Suppressor macrophage treated with lipopolysaccharide for 4 hours (primary cell): ENCODE results near the gene TPSG1.
"Not testable (repeated sequence)": the region's sequence is repeated elsewhere in the genome, so short reads cannot be mapped to it uniquely, and the experiment has no call there.

Source experiments
- DNase-seq: peaks from one replicate; pipeline ENCODE4 v3.0.0-alpha.2; 2020

The TPSG1 gene

DNA sequence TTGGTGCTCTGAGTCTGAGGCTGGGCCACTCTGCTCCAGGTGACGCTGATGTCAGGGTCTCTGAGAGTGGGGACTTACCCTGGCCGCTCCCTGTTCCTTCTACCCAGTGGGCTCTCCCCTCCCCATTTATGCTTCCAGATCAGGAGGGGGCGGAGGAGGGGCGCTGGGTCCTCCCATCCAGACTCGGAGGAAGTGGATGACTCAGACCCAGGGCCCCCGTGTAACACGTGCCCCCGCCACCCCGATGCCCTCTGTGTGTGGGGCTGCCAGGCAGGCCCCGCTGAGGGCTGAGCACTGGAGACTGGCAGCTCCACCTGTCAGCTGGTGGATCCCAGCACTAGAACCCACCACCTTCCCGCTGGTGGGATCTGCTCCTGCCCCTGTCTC is 5.0 kb upstream of the TPSG1 start, which contains the start of gene TPSB2:
TSS of gene TPSB2 (minus strand) at position 101 of the 387 bp plus-strand sequence. CDS start 233 bp downstream, outside the sequence.
- not testable (repeated sequence) for DNase-seq

DNA sequence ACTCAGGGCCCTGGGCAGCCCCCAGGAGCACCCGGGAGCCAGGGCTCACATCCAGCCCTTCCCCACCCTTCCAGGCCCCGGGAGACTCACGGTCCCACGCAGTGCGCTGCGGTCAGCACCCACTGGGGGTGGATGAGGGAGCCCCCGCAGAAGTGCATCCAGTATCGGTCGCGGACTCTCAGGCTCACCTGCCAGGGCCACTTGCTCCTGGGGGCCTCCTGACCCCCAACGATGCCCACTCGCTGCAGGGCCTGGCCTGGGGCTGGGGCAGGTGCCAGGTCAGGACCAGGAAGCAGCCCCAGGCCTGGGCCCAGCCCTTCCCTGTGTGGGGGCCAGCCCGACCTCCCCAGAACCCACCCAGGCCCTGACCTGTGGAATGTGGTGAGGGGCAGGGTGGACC is 4.4 kb upstream of the TPSG1 start:
- DNase-seq: not testable (repeated sequence)

DNA sequence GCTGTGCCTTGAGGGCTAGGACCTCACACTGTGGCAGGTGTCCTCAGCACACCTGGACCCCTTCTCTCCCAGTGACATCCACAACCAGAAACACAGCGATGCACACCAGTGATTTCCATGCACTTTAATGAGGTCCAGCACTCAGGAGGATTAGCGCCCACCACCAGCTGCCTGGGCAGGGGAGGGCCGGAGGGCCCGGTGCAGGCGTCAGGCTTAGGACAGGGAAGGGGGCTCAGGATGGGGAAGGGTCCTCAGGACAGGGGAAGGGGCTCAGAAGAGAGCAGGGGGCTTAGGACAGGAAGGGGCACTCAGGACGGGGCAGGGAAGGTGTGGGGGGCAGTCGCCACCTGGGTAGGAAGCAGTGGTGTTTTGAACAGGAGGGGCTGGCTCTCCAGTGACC is 3.2 kb upstream of the TPSG1 start:
- DNase-seq: not testable (repeated sequence)

DNA sequence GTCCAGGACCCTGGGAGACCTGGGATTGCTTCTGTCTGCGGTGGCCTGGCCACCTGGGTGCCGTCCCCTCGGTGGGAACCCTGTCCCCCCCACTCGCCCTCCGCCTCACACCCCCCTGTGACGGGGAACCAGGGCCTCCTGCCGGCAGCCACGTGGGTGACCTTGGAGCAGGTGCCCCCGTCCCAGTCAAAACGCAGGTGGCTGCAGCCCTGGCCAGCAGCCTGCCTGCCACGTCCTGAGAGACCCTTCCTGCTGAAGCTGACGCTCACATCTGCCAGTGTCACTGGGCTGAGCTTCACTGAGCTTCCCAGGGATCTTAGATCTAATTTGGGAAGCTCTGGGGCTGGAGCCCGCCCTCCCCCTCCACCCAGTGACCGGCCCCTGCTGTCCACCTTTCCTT is 1.6 kb upstream of the TPSG1 start:
- DNase-seq: not testable (repeated sequence)

DNA sequence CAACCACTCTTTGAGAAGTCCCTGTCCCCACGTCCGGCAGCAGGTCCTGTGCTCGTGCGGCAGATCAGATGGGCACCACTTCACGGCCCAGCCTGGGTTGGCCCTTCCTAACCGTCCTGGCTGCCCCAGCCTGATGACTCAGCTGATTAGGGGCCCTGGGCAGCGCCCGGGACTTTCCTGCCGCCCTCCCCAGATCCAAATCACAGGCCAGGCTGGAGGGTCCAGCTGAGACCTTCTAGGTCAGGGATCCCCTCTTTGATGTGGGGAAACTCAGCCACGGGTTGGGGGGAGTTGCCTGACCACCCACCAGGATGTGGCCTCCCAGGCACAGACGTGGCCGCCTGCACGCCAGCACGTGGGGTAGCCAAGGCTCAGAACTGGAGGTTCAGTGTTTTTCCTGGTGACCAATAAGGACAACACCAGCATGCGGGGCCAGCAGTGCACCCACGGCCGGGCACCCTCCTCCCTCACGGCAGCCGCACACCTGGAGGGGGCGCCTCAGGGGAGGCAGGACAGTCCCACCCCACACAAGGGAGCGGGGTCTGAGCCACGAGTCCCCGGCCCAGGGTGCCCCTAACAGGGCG is 752 bp upstream of the TPSG1 start:
- DNase-seq: not testable (repeated sequence)

DNA sequence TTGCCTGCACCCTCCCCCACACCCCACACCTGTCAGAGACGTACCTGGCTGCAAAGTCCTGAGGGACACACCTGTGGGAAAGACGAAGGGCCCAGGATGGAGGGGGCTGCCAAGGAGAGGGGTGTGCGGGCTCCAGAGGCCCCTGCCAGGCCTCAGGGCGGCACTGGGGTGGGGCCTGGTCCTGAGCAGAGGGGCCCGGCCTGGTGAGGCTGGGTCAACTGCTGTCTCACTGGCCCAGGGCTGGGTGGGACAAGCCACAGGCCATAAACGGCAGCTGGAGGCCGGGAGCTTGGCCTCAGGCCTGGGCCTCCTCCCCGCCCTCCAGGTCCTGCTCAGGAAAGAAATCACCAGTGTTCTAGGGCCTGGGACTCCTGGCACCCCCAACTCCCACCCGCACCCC is 510 bp downstream of the TPSG1 start:
- no peak for DNase-seq

DNA sequence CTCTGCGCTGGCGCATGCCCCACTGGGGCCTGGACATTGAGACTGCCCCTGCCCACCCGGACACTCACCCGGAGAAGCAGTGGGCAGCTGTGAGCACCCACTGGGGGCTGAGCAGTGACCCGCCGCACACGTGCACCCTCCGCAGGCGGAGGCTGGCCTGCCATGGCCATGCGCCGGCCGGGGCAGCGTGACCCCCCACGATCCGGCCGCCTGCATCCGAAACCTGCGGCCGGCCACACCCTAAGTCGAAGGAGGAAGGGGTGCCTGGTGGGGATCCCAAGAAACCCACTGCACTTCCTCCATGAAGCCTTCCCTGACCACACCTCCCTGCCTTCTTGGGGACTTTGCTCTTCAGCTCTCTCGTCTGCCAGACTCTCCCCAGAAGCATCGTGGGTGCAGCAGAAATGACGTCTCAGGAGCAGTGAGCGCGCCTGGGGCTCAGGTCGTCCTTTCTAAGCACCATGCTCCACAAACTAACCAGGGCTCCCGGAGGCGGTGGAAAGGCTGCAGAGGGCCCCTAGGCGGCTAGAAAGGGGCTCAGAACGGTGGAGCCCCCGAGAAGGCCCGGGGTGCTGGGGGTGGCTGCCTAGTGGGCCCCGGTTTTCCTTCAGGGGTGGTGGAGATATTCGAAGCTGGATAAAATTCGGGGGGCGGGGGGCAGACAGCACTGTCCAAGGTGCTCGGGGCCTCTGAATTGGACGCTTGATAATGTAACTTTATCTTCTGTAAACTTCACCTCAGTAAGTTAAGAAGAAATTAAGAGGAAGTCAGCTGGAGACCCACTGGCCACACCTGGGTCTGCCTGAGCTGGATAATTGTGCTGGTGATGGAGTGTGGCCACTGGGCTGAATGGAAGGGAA is 1.5 kb downstream of the TPSG1 start:
- DNase-seq: no peak

DNA sequence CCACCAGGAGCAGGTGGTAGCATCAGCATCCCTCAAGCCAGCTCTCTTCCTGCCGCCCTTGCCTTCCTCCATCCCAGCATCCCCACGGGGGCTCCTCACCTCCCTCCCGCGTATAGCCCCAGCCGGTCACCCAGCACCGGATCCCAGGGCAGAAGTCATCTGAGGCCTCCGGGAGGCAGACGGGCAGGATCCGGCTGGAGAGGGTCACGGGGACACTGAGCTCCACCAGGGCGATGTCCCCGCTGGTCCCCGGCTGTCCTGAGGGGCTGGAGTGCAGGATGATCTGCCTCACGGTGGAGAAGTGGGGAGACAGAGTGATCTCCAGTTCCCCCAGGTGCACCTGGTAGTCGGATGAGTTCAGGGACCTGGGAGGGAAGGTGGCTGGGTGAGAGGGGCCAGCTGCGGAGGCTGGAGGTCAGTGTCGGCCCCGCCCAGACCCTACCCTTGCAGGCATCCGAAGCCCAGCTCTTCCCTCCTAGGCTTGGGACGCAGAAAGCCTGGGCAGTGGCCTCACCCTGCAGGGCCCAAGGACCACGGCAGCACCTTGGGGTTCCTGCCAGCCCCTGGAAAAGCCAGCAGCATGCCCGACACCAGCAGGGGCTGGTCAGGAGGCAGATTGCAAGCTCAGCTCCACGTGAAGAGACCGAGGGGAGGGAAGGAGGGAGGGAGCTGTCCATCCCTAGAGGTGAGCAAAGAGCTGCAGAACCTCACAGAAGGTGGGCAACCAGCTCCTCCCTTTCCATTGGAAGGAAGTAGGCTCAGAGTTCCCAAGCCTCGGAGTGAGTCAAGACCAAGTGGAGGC is 2.3 kb downstream of the TPSG1 start:
- DNase-seq: no peak

DNA sequence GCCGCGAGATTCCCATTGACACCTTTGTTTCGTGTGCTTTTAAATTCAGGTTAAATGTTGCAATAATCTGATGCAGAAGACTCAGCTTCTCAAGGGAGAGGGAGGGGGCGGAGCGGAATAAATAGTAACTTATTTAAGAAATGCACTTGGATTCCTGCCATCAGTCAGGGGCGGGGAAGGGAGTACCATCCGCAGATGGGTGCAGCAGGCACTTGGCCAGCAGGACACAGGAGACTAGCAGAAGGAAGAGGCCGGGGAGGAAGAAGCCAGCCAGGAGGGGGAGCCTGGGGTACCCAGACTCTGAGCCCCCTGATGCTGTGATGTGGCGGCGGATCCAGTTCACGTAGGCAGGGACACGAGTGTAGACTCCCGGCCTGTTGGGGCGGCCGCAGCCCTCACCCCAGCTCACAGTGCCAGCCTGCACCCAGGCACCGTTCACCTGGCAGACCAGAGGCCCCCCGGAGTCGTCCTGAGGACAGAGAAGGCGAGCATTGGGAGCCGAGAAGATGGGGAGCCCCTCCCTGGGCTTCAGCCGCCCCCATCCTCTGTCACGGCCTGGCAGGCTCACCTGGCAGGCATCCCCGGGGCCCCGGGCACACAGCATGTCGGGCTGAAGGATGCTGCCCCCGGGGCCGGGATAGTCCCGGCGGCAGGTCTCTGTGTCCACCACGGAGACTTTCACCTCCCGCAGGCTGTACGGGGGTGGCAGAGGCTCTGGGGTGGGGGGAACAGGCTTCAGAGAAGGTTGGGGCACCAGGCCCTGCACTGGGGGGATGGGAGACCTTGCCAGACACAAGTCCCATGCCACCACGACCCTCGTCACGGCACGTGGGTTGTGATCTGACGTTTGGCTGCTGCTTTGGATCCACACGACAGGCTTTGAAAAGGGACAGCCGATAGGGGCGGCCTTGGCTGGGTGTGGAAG is 3.2 kb downstream of the TPSG1 start:
- DNase-seq: no peak

DNA sequence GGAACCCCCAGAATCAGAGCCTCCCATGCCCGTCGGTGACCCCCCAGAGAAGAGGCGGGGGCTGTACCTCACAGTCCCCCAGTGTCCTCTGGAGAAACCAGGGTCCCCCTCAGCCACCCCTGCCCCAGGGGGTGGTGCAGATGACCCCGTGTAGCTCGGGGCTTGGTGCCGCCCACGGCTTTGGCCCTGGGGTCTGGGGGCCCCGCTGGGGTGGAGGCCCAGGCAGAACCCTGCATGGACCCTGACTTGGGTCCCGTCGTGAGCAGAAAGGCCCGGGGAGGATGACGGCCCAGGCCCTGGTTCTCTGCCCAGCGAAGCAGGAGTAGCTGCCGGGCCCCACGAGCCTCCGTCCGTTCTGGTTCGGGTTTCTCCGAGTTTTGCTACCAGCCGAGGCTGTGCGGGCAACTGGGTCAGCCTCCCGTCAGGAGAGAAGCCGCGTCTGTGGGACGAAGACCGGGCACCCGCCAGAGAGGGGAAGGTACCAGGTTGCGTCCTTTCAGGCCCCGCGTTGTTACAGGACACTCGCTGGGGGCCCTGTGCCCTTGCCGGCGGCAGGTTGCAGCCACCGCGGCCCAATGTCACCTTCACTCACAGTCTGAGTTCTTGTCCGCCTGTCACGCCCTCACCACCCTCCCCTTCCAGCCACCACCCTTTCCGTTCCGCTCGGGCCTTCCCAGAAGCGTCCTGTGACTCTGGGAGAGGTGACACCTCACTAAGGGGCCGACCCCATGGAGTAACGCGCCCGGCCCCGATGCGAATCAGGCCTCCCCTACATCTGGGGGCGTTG is 4.0 kb downstream of the TPSG1 start:
- no peak for DNase-seq

DNA sequence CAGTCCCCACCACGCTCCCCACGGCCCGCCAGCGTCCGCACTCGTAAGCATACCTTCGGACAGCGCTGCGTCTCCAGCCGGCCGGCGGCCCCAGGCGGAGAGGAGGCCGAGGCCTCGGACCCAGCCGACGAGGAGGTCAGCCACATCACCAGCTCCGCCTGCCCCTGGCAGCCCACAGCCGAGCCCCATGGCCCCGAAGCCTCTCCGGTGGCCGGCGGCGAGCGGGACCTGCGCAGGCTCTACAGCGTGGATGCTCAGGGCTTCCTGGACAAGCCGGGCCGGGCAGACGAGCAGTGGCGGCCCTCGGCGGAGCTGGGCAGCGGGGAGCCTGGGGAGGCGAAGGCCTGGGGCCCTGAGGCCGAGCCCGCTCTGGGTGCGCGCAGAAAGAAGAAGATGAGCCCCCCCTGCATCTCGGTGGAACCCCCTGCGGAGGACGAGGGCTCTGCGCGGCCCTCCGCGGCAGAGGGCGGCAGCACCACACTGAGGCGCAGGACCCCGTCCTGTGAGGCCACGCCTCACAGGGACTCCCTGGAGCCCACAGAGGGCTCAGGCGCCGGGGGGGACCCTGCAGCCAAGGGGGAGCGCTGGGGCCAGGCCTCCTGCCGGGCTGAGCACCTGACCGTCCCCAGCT is 4.9 kb downstream of the TPSG1 start:
- DNase-seq: no peak

DNA sequence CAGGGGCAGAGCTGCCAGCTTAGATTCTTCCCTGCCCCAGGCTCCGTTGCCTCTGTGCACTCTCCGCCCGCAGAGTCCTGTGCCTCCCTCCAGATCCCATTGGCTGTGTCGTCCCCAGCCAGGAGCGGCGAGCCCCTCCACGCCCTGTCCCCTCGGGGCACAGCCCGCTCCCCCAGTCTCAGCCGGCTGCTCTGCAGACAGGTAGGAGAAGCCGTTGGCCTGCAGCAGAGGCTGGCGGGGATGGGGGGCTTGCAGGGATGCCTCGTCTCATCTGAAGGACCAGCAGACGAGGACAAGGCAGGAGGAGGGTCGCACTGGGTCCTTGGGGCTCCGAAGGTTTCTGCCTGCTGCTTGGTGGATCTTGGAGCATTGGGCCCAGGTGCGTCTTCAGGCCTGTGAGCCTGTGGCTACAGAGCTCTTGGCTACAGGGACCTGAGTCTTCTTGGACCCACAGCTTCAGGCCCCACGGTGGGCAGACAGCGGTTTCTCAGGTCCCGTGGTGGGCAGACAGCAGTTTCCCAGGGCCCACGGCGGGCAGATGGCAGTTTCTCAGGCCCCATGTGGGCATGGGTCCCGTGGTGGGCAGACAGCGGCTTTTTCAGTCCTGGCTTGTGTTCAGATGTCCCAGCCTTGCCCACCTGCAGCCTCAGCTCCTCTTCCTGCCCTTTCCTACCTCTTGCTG is 6.0 kb downstream of the TPSG1 start:
- no peak for DNase-seq

DNA sequence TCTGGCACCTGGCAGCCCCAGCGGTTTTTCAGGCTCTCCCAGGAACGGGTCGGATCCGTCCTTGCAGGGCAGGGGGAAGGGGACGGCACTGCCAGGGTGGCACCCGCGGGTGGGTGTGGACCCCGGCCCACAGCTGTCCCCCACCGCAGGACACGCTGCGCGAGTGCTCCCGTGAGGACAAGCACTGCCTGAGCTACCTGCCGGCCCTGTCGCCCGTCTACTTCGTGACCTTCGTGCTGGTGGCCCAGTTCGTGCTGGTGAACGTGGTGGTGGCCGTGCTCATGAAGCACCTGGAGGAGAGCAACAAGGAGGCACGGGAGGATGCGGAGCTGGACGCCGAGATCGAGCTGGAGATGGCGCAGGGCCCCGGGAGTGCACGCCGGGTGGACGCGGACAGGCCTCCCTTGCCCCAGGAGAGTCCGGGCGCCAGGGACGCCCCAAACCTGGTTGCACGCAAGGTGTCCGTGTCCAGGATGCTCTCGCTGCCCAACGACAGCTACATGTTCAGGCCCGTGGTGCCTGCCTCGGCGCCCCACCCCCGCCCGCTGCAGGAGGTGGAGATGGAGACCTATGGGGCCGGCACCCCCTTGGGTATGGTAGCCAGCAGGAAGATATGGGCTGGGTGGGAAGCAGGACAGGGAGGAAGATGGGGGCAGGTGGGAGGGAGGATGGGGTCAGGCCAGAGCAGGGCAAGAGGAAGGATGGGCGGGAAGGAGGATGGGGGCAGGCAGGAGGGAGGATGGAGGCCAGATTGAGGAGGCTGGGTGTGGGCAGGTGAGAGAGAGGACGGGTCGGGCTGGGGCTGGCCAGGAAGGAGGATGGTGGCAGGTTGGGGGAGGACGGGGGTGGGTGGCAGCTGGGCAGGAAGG is 6.8 kb downstream of the TPSG1 start:
- no peak for DNase-seq

DNA sequence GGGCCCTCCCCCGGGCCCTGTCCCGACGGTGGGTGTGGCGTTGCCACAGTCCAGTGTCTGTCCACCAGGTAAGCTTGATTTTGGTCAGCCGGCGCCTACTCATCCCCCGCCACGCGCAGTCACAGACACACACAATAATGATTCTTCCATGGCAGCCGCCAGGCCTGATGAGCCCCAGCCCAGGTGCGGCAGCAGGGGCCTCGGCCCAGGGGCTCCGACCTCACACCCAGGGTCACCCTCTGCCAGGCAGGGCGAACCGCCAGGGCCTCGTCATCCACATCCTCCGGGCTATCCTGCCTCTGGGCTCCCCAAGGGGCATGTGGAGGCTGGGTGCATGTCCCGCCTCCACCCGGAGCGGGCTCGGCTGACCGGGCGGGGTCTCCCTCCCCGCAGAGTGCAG is 7.5 kb downstream of the TPSG1 start:
- DNase-seq: no peak

DNA sequence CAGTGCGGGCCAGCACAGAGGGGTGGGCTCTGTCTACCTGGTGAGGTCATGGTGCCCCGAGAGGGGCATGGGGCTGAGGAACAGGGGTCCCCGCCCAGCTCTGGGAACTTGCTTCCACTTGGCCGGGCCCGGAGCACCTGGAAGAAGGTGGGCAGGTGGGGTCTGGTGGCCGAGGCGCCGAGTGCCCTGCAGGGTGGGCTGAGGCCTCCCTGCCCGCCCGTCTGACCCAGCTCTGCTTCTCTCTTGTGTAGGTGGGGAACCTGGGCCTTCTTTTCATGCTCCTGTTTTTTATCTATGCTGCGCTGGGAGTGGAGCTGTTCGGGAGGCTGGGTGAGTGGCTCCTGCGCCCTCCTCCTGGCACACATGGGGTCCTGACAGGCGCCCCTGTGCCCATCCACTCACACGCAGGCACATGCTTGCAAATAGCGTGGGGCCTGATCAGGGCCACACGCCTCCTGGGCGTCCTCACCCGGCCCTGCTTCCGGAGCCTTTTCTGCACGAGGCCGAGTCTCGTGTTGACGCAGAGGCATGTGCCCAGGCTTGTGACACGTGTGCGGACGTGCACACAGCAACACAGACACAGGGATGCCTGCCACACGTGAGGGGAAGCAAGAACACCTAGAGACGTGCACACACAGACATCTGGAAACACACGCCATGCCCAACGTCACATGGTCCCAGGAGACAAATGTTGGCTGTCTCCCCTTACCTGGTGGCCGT is 8.2 kb downstream of the TPSG1 start:
- DNase-seq: no peak

DNA sequence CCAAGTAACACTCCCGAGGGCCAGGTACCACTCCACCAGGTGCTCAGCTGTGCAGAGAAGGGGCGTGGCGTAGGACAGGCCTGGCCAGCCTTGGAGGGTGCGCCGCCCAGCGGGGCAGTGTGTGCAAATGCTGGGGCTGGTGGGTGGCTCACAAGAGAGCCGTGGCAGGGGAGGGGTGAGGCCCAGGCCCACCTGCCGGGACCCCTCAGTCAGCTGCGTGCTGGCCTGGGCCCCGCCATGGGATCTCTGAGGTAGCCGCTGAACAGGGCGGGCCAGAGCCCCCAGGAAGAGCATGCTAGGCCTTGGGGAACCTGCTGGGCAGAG is 8.8 kb downstream of the TPSG1 start:
- DNase-seq: no peak

DNA sequence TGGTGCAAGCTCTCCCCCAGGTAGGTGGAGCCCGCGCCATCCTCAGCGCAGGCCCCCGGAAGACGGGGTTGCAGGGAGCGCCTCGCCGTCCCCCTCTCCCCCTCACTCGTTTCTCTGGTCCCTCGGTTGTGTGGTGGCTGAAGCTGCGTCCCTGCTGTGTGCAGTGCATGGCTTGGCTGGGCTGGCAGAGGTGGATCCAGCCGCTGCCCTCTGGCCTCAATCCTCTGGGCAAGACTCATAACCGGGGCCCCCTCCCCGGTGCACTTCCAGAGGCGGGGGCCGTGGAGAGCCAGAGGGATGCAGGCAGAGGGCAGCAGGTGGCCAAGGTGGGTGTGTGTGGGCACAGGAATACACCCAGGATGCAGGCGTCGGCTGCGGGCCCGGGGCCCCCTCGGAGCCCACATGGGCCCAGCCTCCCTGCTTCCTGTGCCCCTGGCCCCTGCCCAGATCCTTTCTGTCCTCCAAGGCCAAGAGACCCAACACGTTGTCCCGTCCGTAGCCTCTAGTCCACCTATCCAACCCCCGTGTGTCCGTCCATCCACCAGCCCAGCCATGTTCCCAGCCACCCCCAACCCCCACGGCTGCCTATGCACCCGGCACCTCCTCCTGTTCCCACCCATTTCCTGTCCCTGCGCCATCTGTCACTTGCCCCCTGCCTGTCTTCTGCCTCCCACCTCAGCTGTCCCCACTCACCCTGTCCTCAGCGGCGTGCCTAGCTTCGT is 9.3 kb downstream of the TPSG1 start:
- no peak for DNase-seq

DNA sequence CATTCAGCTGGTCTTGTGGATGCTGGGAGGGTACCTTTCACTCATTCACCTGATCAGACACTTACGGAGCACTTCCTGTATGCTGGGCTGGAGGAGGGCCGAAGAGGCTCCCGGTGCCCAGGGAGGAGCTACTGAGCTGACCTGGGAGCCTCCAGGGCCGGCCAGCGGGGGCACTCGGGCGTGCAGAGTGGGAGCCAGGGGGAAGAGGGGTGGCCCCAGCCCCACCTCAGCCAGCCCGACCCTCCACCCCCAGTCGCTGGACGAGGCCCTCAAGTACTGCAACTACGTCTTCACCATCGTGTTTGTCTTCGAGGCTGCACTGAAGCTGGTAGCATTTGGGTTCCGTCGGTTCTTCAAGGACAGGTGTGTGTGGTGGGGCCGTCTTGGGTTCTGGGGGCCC is 10.3 kb downstream of the TPSG1 start:
- DNase-seq: no peak
